HepG2 (cell line): ENCODE measurements around the gene SP6. TPM values are rescaled to one million over a fixed set of nuclear protein-coding genes. Genes with fewer than 3 reads are reported as not detected.
A peak's percentile ranks its signal among the peaks of the same experiment; 100 is the strongest.

Experiments
- BORCS8-MEF2B ChIP-seq: sonication (generic); formaldehyde crosslinking; IDR thresholded peaks from 2 replicates; pipeline ENCODE4 v1.8.0; 2022; ENCODE audit warnings: mild to moderate bottlenecking, missing genetic modification reagents
- EED ChIP-seq: sonication (generic); formaldehyde crosslinking; IDR thresholded peaks from 2 replicates; pipeline ENCODE4 v1.5.0; 2020; ENCODE audit warnings: mild to moderate bottlenecking, missing genetic modification reagents
- HHEX ChIP-seq: IDR thresholded peaks from 2 replicates; pipeline ENCODE4 v1.6.1; 2016; ENCODE audit warnings: control low read depth
- LCORL ChIP-seq, 2 experiments: fragments of 450-650 bp in 1 of 2; sonication (generic) in 1 of 2; formaldehyde crosslinking in 1 of 2; IDR thresholded peaks; 2 replicates each; pipeline versions ENCODE4 v1.5.0 to v1.6.1; 2017 to 2020; ENCODE audit warnings: antibody characterized with exemption in 1 of 2, missing genetic modification reagents in 1 of 2
- SCMH1 ChIP-seq: sonication (generic); formaldehyde crosslinking; IDR thresholded peaks from 2 replicates; pipeline ENCODE4 v1.9.0; 2021; ENCODE audit warnings: missing genetic modification reagents, mild to moderate bottlenecking, borderline replicate concordance
- SOX5 ChIP-seq: IDR thresholded peaks from 2 replicates; pipeline ENCODE4 v1.6.1; 2016; ENCODE audit warnings: borderline replicate concordance
- SRSF4 ChIP-seq: fragments of 200-400 bp; formaldehyde crosslinking; IDR thresholded peaks from one replicate; pipeline ENCODE4 v1.6.1; 2018; ENCODE audit warnings: mild to moderate bottlenecking, low read depth, low read length, moderate library complexity; ENCODE audit not compliant: poor library complexity, severe bottlenecking
- ZNF335 ChIP-seq: sonication (generic); formaldehyde crosslinking; IDR thresholded peaks from 2 replicates; pipeline ENCODE4 v1.4.0; 2020; ENCODE audit warnings: missing genetic modification reagents
- ZNF34 ChIP-seq: sonication (generic); formaldehyde crosslinking; IDR thresholded peaks from 2 replicates; pipeline ENCODE4 v1.4.0; 2020; ENCODE audit warnings: mild to moderate bottlenecking, missing genetic modification reagents, borderline replicate concordance
- ZNF550 ChIP-seq: sonication (generic); formaldehyde crosslinking; IDR thresholded peaks from 2 replicates; pipeline ENCODE4 v1.4.0; 2020; ENCODE audit warnings: mild to moderate bottlenecking, missing genetic modification reagents, borderline replicate concordance
- ZNF768 ChIP-seq: sonication (generic); formaldehyde crosslinking; IDR thresholded peaks from 2 replicates; pipeline ENCODE4 v1.4.0; 2020; ENCODE audit warnings: missing genetic modification reagents
- ZNF790 ChIP-seq: sonication (generic); formaldehyde crosslinking; IDR thresholded peaks from 2 replicates; pipeline ENCODE4 v1.8.0; 2022; ENCODE audit warnings: missing genetic modification reagents, mild to moderate bottlenecking, borderline replicate concordance
- polyA plus RNA-seq, 8 experiments: library from polyadenylated mRNA; depleted of rRNA in 3 of 8; stranded (reverse) in 7 of 8; unstranded in 1 of 8; fragments of >200 nt; fragmentation: Illumina TruSeq in 4 of 8; extraction: Trizol in 4 of 8; gene quantifications; 2 replicates each; pipeline versions ENCODE4 v1.2.1 to v1.2.3, GENCODE V29; 2011 to 2016; ENCODE audit warnings: low read depth in 4 of 8, missing spikeins in 1 of 8, mixed read lengths in 1 of 8; ENCODE audit not compliant: insufficient read depth in 1 of 8
- total RNA-seq, 5 experiments: library from RNA; depleted of rRNA; stranded (reverse); fragments of >200 nt; fragmentation: Illumina TruSeq; extraction: Trizol; gene quantifications; 2 replicates each; pipeline ENCODE4 v1.2.3, GENCODE V29; 2016; ENCODE audit warnings: low read depth in 1 of 5
- TF ChIP-seq, protein P1 (sequence below): sonication (generic); formaldehyde crosslinking; IDR thresholded peaks from 2 replicates; pipeline ENCODE4 v1.4.0; 2020; ENCODE audit warnings: missing genetic modification reagents, borderline replicate concordance
- TF ChIP-seq, protein P2 (sequence below): sonication (generic); formaldehyde crosslinking; IDR thresholded peaks from 2 replicates; pipeline ENCODE4 v1.8.0; 2022; ENCODE audit warnings: missing genetic modification reagents, low read depth, mild to moderate bottlenecking, borderline replicate concordance
- TF ChIP-seq, protein P3 (sequence below): sonication (generic); formaldehyde crosslinking; IDR thresholded peaks from 2 replicates; pipeline ENCODE4 v1.4.0; 2020; ENCODE audit warnings: mild to moderate bottlenecking, missing genetic modification reagents

SP6 gene
- total and polyA plus RNA-seq, 2 of the 13 experiments (the other 11 are each of a cell fraction or from before 2014, with no cell fraction given): 0.07 TPM

DNA sequence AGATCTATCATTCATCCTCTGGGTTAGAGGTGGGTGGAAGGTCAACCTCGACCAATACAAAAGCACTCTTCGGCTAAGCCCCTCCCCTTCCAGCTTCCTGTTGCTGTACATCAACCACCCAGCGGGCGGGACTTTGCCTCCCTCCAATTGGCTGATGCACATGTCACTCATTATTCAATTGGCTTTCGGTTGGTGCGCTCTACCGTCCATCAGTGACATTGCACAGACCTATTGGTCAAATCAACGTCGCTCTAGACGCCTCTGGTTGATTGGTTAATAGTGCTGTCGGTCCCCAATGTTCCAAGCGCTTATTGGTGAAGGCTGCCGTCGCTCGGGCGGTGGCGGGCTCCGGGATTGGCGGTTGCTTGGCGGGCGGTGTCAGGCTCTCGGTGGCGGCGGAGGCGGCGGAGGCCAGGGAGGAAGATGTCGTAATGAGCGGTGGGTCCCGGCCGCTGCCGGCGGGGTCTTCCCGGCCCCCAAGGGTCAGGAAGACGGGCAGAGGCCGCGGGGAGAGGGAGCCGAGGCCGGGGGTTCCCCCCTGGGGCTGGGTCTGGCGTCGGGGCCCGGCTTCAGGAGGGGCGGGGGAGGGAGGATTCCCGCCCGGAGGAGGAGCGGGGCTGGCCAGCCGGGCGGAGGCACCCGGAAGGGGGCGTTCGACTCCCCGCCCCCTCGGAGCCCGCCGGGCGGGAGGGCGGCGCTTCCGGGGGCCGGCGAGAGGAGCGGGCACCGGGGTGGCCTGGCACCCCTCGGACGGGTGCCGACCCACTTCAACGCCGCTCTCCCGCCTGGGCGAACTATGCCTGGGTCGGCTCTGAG is 45.1 kb upstream of the SP6 start, which contains the start of gene SP2 (continued):
- no peak for TF ChIP-seq BORCS8-MEF2B (CRISPR knock-in tag)
- TF ChIP-seq SOX5 (CRISPR knock-in tag): no peak
- no peak for TF ChIP-seq ZNF550
- peak; percentile 55; the same call in 1 of the 2 replicates for TF ChIP-seq ZNF768
- TF ChIP-seq ZNF335 (CRISPR knock-in tag): no peak
- TF ChIP-seq, protein P1, sequence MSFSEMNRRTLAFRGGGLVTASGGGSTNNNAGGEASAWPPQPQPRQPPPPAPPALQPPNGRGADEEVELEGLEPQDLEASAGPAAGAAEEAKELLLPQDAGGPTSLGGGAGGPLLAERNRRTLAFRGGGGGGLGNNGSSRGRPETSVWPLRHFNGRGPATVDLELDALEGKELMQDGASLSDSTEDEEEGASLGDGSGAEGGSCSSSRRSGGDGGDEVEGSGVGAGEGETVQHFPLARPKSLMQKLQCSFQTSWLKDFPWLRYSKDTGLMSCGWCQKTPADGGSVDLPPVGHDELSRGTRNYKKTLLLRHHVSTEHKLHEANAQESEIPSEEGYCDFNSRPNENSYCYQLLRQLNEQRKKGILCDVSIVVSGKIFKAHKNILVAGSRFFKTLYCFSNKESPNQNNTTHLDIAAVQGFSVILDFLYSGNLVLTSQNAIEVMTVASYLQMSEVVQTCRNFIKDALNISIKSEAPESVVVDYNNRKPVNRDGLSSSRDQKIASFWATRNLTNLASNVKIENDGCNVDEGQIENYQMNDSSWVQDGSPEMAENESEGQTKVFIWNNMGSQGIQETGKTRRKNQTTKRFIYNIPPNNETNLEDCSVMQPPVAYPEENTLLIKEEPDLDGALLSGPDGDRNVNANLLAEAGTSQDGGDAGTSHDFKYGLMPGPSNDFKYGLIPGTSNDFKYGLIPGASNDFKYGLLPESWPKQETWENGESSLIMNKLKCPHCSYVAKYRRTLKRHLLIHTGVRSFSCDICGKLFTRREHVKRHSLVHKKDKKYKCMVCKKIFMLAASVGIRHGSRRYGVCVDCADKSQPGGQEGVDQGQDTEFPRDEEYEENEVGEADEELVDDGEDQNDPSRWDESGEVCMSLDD (CRISPR knock-in tag): 0 out of 2 replicates have a peak, but pooled peaks have one; percentile 48
- 0 out of 2 replicates have a peak, but pooled peaks have one; percentile 82 for TF ChIP-seq ZNF34
- TF ChIP-seq, protein P2, sequence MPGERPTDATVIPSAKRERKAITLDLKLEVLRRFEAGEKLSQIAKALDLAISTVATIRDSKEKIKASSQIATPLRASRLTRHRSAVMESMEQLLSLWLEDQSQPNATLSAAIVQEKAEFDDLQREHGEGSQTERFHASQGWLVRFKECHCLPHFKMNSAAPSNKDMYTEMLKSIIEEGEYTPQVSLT (CRISPR knock-in tag): no peak
- no peak for TF ChIP-seq HHEX (CRISPR knock-in tag)
- TF ChIP-seq, protein P3, sequence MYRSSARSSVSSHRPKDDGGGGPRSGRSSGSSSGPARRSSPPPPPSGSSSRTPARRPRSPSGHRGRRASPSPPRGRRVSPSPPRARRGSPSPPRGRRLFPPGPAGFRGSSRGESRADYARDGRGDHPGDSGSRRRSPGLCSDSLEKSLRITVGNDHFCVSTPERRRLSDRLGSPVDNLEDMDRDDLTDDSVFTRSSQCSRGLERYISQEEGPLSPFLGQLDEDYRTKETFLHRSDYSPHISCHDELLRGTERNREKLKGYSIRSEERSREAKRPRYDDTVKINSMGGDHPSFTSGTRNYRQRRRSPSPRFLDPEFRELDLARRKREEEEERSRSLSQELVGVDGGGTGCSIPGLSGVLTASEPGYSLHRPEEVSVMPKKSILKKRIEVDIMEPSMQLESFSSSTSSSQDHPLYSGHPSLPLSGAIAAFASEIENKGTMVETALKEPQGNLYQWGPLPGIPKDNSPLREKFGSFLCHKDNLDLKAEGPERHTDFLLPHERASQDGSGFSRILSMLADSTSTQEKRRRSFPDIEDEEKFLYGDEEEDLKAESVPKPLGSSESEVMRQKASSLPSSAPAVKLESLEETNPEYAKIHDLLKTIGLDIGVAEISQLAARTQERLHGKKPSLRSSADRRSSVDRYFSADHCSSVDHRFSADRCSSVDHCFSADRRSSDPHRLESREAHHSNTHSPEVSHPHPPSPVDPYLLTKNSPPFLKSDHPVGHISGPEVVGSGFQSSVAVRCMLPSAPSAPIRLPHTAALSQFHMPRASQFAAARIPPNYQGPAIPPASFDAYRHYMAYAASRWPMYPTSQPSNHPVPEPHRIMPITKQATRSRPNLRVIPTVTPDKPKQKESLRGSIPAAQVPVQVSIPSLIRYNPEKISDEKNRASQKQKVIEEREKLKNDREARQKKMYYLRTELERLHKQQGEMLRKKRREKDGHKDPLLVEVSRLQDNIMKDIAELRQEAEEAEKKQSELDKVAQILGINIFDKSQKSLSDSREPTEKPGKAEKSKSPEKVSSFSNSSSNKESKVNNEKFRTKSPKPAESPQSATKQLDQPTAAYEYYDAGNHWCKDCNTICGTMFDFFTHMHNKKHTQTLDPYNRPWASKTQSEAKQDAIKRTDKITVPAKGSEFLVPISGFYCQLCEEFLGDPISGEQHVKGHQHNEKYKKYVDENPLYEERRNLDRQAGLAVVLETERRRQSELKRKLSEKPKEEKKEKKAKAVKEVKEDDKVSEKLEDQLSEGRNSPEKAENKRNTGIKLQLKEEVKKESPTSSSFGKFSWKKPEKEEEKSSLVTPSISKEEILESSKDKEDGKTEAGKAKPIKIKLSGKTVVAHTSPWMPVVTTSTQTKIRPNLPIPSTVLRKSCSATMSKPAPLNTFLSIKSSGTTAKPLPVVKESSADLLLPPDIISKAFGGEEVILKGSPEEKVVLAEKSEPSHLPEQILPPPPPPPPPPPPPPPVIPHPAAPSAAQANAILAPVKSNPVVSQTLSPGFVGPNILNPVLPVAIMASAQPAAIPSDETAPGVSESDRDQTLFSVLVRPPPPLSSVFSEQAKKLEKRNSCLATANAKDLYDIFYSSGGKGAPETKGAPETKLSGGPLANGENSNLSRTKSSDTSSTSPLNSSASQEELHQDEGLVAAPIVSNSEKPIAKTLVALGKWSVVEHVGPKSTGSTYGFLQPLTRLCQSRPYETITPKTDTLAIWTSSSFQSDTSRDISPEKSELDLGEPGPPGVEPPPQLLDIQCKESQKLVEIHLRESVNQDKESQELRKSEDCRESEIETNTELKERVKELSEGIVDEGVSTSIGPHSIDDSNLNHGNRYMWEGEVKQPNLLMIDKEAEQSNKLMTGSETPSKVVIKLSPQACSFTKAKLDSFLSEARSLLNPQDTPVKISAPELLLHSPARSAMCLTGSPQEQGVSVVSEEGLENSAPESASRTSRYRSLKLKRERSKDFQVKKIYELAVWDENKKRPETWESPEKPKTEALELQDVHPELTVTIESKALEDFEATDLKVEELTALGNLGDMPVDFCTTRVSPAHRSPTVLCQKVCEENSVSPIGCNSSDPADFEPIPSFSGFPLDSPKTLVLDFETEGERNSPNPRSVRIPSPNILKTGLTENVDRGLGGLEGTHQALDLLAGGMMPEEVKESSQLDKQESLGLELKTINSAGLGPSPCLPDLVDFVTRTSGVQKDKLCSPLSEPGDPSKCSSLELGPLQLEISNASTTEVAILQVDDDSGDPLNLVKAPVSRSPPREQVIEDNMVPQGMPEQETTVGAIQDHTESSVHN (CRISPR knock-in tag): no peak
- no peak for TF ChIP-seq LCORL (IDR thresholded peaks at IDR 0.05)
- no peak; the same call in 1 of the 2 replicates for TF ChIP-seq LCORL (CRISPR knock-in tag; IDR thresholded peaks at IDR 0.05)
- TF ChIP-seq EED (CRISPR knock-in tag): no peak
- no peak for TF ChIP-seq SCMH1 (CRISPR knock-in tag)
- TF ChIP-seq SRSF4: no peak
- peak; percentile 35; the same call in 1 of the 2 replicates for TF ChIP-seq ZNF790 (CRISPR knock-in tag)
